NK-92 treated with Interleukin-12 subunit alpha and Interleukin-12 subunit beta, amount 100 ng/mL, for 24 hours (cell line): ENCODE results near the gene DENND1B.
"Not testable (repeated sequence)": the region's sequence is repeated elsewhere in the genome, so short reads cannot be mapped to it uniquely, and the experiment has no call there.

Experiments
- DNase-seq: peaks from one replicate; lab custom pipeline; 2025; lab: John Stamatoyannopoulos, UW

Gene DENND1B

GRCh38 chr1:197782722-197783360 is 7.6 kb upstream of the DENND1B start:
- no peak for DNase-seq

GRCh38 chr1:197781968-197782721 is 6.9 kb upstream of the DENND1B start:
- DNase-seq: no peak

- DNase-seq: no peak
Measured at GRCh38 chr1:197779921-197780320, 4.6 kb upstream of the DENND1B start.

- DNase-seq: no peak
Measured at GRCh38 chr1:197778366-197778945, 3.2 kb upstream of the DENND1B start.

- no peak for DNase-seq
Measured at GRCh38 chr1:197776351-197777105, 1.2 kb upstream of the DENND1B start.

GRCh38 chr1:197774466-197775281 is 606 bp downstream of the DENND1B start:
- DNase-seq: peak; percentile 80

GRCh38 chr1:197773856-197774255 is 1.4 kb downstream of the DENND1B start:
- no peak for DNase-seq

GRCh38 chr1:197771904-197772556 is 3.2 kb downstream of the DENND1B start:
- no peak for DNase-seq

GRCh38 chr1:197771386-197771785 is 3.9 kb downstream of the DENND1B start:
- no peak for DNase-seq

GRCh38 chr1:197770243-197770642 is 5.0 kb downstream of the DENND1B start:
- no peak for DNase-seq

GRCh38 chr1:197769287-197769686 is 6.0 kb downstream of the DENND1B start:
- DNase-seq: no peak

GRCh38 chr1:197768014-197768805 is 7.1 kb downstream of the DENND1B start:
- DNase-seq: no peak

GRCh38 chr1:197763769-197764168 is 11.5 kb downstream of the DENND1B start:
- DNase-seq: no peak

- no peak for DNase-seq
Measured at GRCh38 chr1:197763307-197763706, 12.0 kb downstream of the DENND1B start.

GRCh38 chr1:197761654-197762053 is 13.6 kb downstream of the DENND1B start:
- no peak for DNase-seq

- not testable (repeated sequence) for DNase-seq
Measured at GRCh38 chr1:197755553-197755952, 19.7 kb downstream of the DENND1B start.

GRCh38 chr1:197752652-197753164 is 22.6 kb downstream of the DENND1B start:
- not testable (repeated sequence) for DNase-seq

GRCh38 chr1:197750366-197750765 is 24.9 kb downstream of the DENND1B start:
- no peak for DNase-seq

- DNase-seq: no peak
Measured at GRCh38 chr1:197745911-197746310, 29.4 kb downstream of the DENND1B start.

GRCh38 chr1:197744979-197745378 is 30.3 kb downstream of the DENND1B start:
- DNase-seq: no peak
